H1 (cell line): ENCODE measurements around the gene AIF1. TPM values are rescaled to one million over a fixed set of nuclear protein-coding genes. Genes with fewer than 3 reads are reported as not detected.
A peak's percentile ranks its signal among the peaks of the same experiment; 100 is the strongest.

Experiments used
- CTCF ChIA-PET: fragments of 300-600 bp; sonication (Branson Sonifier 250); formaldehyde crosslinking; loops from one replicate; lab custom pipeline; 2021; ENCODE audit not compliant: partially characterized antibody; lab: Charles Lee
- POLR2A ChIA-PET: fragments of 300-600 bp; sonication (Branson Sonifier 250); formaldehyde crosslinking; loops from one replicate; lab custom pipeline; 2021; ENCODE audit warnings: inconsistent platforms; ENCODE audit not compliant: partially characterized antibody; lab: Charles Lee
- DNase-seq, 2 experiments: peaks; one replicate each; pipeline versions ENCODE4 v3.0.0 to v3.0.0-alpha.2; 2010 to 2022; ENCODE audit warnings: low spot score in 2 of 2, low read depth in 1 of 2, mixed read lengths in 1 of 2
- FAIRE-seq: peaks from 2 replicates; lab custom pipeline; 2011; peaks lifted over from hg19 to GRCh38; lab: Jason Lieb, UNC
- H2AFZ ChIP-seq: 2 replicates; pipeline ENCODE4 v1.8.1; 2012; ENCODE audit warnings: low read length, inconsistent platforms
- H2AK5ac ChIP-seq: 2 replicates; pipeline ENCODE4 v1.6.1; 2013; ENCODE audit warnings: low read depth, low read length
- H2BK120ac ChIP-seq: replicated peaks from 2 replicates; pipeline ENCODE3; 2013; ENCODE audit warnings: low read depth, low read length, inconsistent platforms
- H2BK12ac ChIP-seq: 2 replicates; pipeline ENCODE4 v1.6.1; 2013; ENCODE audit warnings: low read depth, low read length
- H2BK15ac ChIP-seq: 2 replicates; pipeline ENCODE4 v1.6.1; 2013; ENCODE audit warnings: low read length
- H2BK20ac ChIP-seq: 2 replicates; pipeline ENCODE4 v1.6.1; 2013; ENCODE audit warnings: low read length
- H2BK5ac ChIP-seq: 2 replicates; pipeline ENCODE4 v1.6.1; 2013; ENCODE audit warnings: low read depth, low read length
- H3K14ac ChIP-seq: 2 replicates; pipeline ENCODE4 v1.6.1; 2013; ENCODE audit warnings: inconsistent platforms; ENCODE audit not compliant: insufficient read length
- H3K18ac ChIP-seq: 2 replicates; pipeline ENCODE4 v1.6.1; 2013; ENCODE audit warnings: low read length; ENCODE audit errors: extremely low read depth
- H3K23ac ChIP-seq: 2 replicates; pipeline ENCODE4 v1.6.1; 2013; ENCODE audit warnings: inconsistent platforms; ENCODE audit not compliant: insufficient read length
- H3K23me2 ChIP-seq: 2 replicates; pipeline ENCODE4 v1.6.1; 2013; ENCODE audit warnings: low read depth, low read length
- H3K27ac ChIP-seq: 2 replicates; pipeline ENCODE4 v1.6.1; 2011; ENCODE audit warnings: low read depth, low read length, inconsistent platforms
- H3K27me3 ChIP-seq, 4 experiments: replicated peaks in 1 of 4; 1 replicate in 1 of 4; 2 replicates in 3 of 4; pipeline versions ENCODE4 v1.6.1 to v1.8.1; 2011 to 2013; ENCODE audit warnings: low read length in 3 of 4, mild to moderate bottlenecking in 3 of 4, inconsistent platforms in 2 of 4, mixed read lengths in 2 of 4, moderate library complexity in 1 of 4; ENCODE audit not compliant: control insufficient read depth in 3 of 4, insufficient read depth in 3 of 4; ENCODE audit errors: extremely low read depth in 1 of 4
- H3K36me3 ChIP-seq, 4 experiments: 2 replicates each; pipeline versions ENCODE4 v1.6.1 to v1.8.1; 2011 to 2013; ENCODE audit warnings: mild to moderate bottlenecking in 4 of 4, low read length in 3 of 4, moderate library complexity in 2 of 4, control low read depth in 1 of 4, inconsistent platforms in 1 of 4; ENCODE audit not compliant: insufficient read depth in 4 of 4, control insufficient read depth in 2 of 4
- H3K4ac ChIP-seq: replicated peaks from 2 replicates; pipeline ENCODE3; 2013; ENCODE audit warnings: low read length, low read depth, mixed read lengths, inconsistent platforms; ENCODE audit not compliant: insufficient read length
- H3K4me1 ChIP-seq, 4 experiments: replicated peaks in 1 of 4; 1 replicate in 1 of 4; 2 replicates in 3 of 4; pipeline versions ENCODE4 v1.6.1 to v1.8.1; 2011 to 2013; ENCODE audit warnings: low read length in 3 of 4, inconsistent platforms in 2 of 4, mixed read lengths in 1 of 4; ENCODE audit not compliant: insufficient read depth in 4 of 4, control insufficient read depth in 3 of 4
- H3K4me2 ChIP-seq, 2 experiments: 2 replicates each; pipeline versions ENCODE4 v1.6.1 to v1.8.1; 2011 to 2013; ENCODE audit warnings: low read depth in 2 of 2, low read length in 2 of 2, control low read depth in 1 of 2, inconsistent platforms in 1 of 2, mild to moderate bottlenecking in 1 of 2; ENCODE audit not compliant: insufficient read depth in 1 of 2
- H3K4me3 ChIP-seq, 4 experiments: fragments of 200-600, 300-600 bp in 1 of 4; sonication (generic), shearing (Covaris generic), sonication (Bioruptor Twin) in 1 of 4; 2 replicates each; pipeline versions ENCODE4 v1.5.1 to v1.8.1; 2011 to 2016; ENCODE audit warnings: low read length in 4 of 4, low read depth in 3 of 4, control low read depth in 2 of 4, inconsistent platforms in 2 of 4, mild to moderate bottlenecking in 2 of 4, mixed read lengths in 1 of 4, moderate library complexity in 1 of 4; ENCODE audit not compliant: insufficient read depth in 2 of 4; ENCODE audit errors: extremely low read depth in 1 of 4
- H3K56ac ChIP-seq: replicated peaks from 2 replicates; pipeline ENCODE3; 2013; ENCODE audit warnings: low read depth, mild to moderate bottlenecking, mixed read lengths, low read length, inconsistent platforms; ENCODE audit not compliant: insufficient read length
- H3K79me1 ChIP-seq: 2 replicates; pipeline ENCODE4 v1.6.1; 2013; ENCODE audit warnings: low read depth, low read length, control low read depth
- H3K79me2 ChIP-seq, 2 experiments: 2 replicates each; pipeline versions ENCODE4 v1.6.1 to v1.8.1; 2012 to 2013; ENCODE audit warnings: low read length in 2 of 2, mild to moderate bottlenecking in 2 of 2, inconsistent platforms in 1 of 2; ENCODE audit not compliant: insufficient read depth in 2 of 2, control insufficient read depth in 1 of 2
- H3K9ac ChIP-seq, 4 experiments: replicated peaks in 1 of 4; 1 replicate in 1 of 4; 2 replicates in 3 of 4; pipeline versions ENCODE4 v1.6.1 to v1.8.1; 2011 to 2013; ENCODE audit warnings: low read depth in 3 of 4, low read length in 3 of 4, control low read depth in 2 of 4, mild to moderate bottlenecking in 2 of 4, moderate library complexity in 2 of 4, inconsistent platforms in 1 of 4; ENCODE audit errors: extremely low read depth in 1 of 4
- H3K9me3 ChIP-seq, 2 experiments: 2 replicates each; pipeline versions ENCODE4 v1.6.1 to v1.8.1; 2012 to 2013; ENCODE audit warnings: mild to moderate bottlenecking in 2 of 2, moderate library complexity in 2 of 2, control low read depth in 1 of 2, inconsistent platforms in 1 of 2, low read depth in 1 of 2, low read length in 1 of 2, mixed read lengths in 1 of 2; ENCODE audit not compliant: insufficient read depth in 2 of 2
- H4K20me1 ChIP-seq, 2 experiments: replicated peaks in 1 of 2; 2 replicates each; pipeline versions ENCODE3 to v1.8.1; 2011 to 2013; ENCODE audit warnings: inconsistent platforms in 2 of 2, low read length in 2 of 2, mild to moderate bottlenecking in 1 of 2; ENCODE audit not compliant: insufficient read depth in 2 of 2, control insufficient read depth in 1 of 2
- H4K5ac ChIP-seq: 2 replicates; pipeline ENCODE4 v1.6.1; 2013; ENCODE audit warnings: low read length, low read depth, mixed read lengths, inconsistent platforms; ENCODE audit not compliant: insufficient read length
- H4K8ac ChIP-seq: 2 replicates; pipeline ENCODE4 v1.8.0; 2013; ENCODE audit warnings: mild to moderate bottlenecking, moderate library complexity, low read length, inconsistent platforms; ENCODE audit not compliant: insufficient read depth; ENCODE audit errors: extremely low read depth
- H4K91ac ChIP-seq: replicated peaks from 2 replicates; pipeline ENCODE3; 2013; ENCODE audit warnings: low read length, mixed read lengths, inconsistent platforms; ENCODE audit not compliant: insufficient read length
- BACH1 ChIP-seq: IDR thresholded peaks from 2 replicates; pipeline ENCODE4 v1.6.1; 2012; ENCODE audit warnings: low read length, improper control_type of control experiment
- CHD2 ChIP-seq: IDR thresholded peaks from 2 replicates; pipeline ENCODE4 v1.6.1; 2012; ENCODE audit warnings: low read length, improper control_type of control experiment
- E2F6 ChIP-seq: IDR thresholded peaks from 2 replicates; pipeline ENCODE4 v1.6.1; 2012; ENCODE audit warnings: inconsistent platforms
- EGR1 ChIP-seq: IDR thresholded peaks from 2 replicates; pipeline ENCODE4 v1.6.1; 2011; ENCODE audit warnings: low read depth, low read length, borderline replicate concordance
- NRF1 ChIP-seq: IDR thresholded peaks from 2 replicates; pipeline ENCODE4 v1.6.1; 2011; ENCODE audit warnings: mild to moderate bottlenecking, low read depth, low read length, improper control_type of control experiment
- PHF8 ChIP-seq: fragments of 200-600 bp; sonication (generic); conservative IDR thresholded peaks from 2 replicates; pipeline ENCODE4 v1.7.1; 2012; ENCODE audit warnings: low read depth, mild to moderate bottlenecking, inconsistent platforms, low read length, moderate library complexity
- SIN3A ChIP-seq, 2 experiments: IDR thresholded peaks in 1 of 2; conservative IDR thresholded peaks in 1 of 2; 2 replicates each; pipeline ENCODE4 v1.6.1; 2011 to 2012; ENCODE audit warnings: low read length in 2 of 2, improper control_type of control experiment in 1 of 2, low read depth in 1 of 2, mild to moderate bottlenecking in 1 of 2
- USF2 ChIP-seq: IDR thresholded peaks from 2 replicates; pipeline ENCODE4 v1.6.1; 2011; ENCODE audit warnings: low read length, improper control_type of control experiment
- YY1 ChIP-seq: IDR thresholded peaks from 2 replicates; pipeline ENCODE4 v1.6.1; 2011; ENCODE audit warnings: low read depth, mild to moderate bottlenecking, low read length
- WGBS, 2 experiments: shearing (Covaris generic) in 1 of 2; methylation state at CpG; one replicate each; pipeline versions ENCODE4 v1.1.6 to v1.1.7; 2013 to 2015; ENCODE audit warnings: low lambda C conversion rate in 2 of 2, mixed read lengths in 2 of 2, inconsistent platforms in 1 of 2, low coverage in 1 of 2, missing lambda C conversion rate in 1 of 2; ENCODE audit not compliant: insufficient replicate concordance in 2 of 2, insufficient coverage in 1 of 2, insufficient read length in 1 of 2; ENCODE audit errors: extremely low coverage in 1 of 2, missing lambda C conversion rate in 1 of 2; 5-methylcytosine and 5-hydroxymethylcytosine counted together
- polyA plus RNA-seq, 7 experiments: library from polyadenylated mRNA; depleted of rRNA in 3 of 7; stranded (reverse) in 5 of 7; unstranded in 2 of 7; fragments of >200 nt in 5 of 7; fragments of 200-250 nt in 2 of 7; gene quantifications; 1 replicate in 5 of 7; 2 replicates in 1 of 7; 4 replicates in 1 of 7; pipeline versions ENCODE4 v1.2.1 to v1.2.3, GENCODE V29; 2011 to 2013; ENCODE audit warnings: missing spikeins in 2 of 7, mixed read lengths in 2 of 7
- total RNA-seq: library from RNA; stranded (reverse); fragmentation: NEBNext Ultra II Directional; extraction: Animal tissue kit (Norgen Biotek cat#: 25700); gene quantifications from 2 replicates; pipeline ENCODE4 v1.2.1, GENCODE V29; 2021

Gene AIF1
- total and polyA plus RNA-seq, 2 of the 8 experiments (the other 6 are each of a cell fraction or from before 2014, with no cell fraction given) = 6.3 to 9.8 TPM

GRCh38 chr6:31664790-31665500 is 49.9 kb downstream of the AIF1 start, which contains the start of gene GPANK1:
GPANK1 (minus strand) TSS chr6:31664997; CDS start chr6:31664478, 519 bp downstream.
- Histone ChIP-seq H2BK5ac (peak within 1 kb of the TSS; percentile 91), H3K56ac (peak within 1 kb of the TSS; percentile 43), H2BK12ac (peak within 1 kb of the TSS; percentile 30; the same call in 1 of the 2 replicates), H3K27ac (peak within 1 kb of the TSS; percentile 97), H2BK15ac (peak within 1 kb of the TSS; percentile 93; the same call in 1 of the 2 replicates), H4K5ac (peak within 1 kb of the TSS; percentile 85), H2AK5ac (peak within 1 kb of the TSS; percentile 43; the same call in 1 of the 2 replicates), H3K14ac (no peak within 1 kb of the TSS), H3K36me3 (peaks cover 27 to 46% (median 35%) of the 10 kb centered on the region in 4 experiments), H3K23ac (no peak within 1 kb of the TSS), H3K4ac (peak within 1 kb of the TSS; percentile 96), H3K79me1 (peaks cover 9% of the 10 kb centered on the region), H3K4me1 (peaks cover 0 to 15% (median 4%) of the 10 kb centered on the region in 4 experiments; a peak in 5 of 7 replicates), H3K9me3 (no peaks in the 10 kb centered on the region), H3K18ac (peak within 1 kb of the TSS; percentile 98), H2BK120ac (no peak within 1 kb of the TSS), H2AFZ (peak within 1 kb of the TSS; percentile 25; the same call in 1 of the 2 replicates), H3K4me2 (peak within 1 kb of the TSS; percentile 74 to 82), H2BK20ac (no peak within 1 kb of the TSS), H3K27me3 (no peaks in the 10 kb centered on the region), H3K4me3 (peak within 1 kb of the TSS; percentile 88 to 94 (median 91)), H4K91ac (peak within 1 kb of the TSS; percentile 94), H3K9ac (peak within 1 kb of the TSS; percentile 80 to 95 (median 90)), H4K20me1 (peaks cover 7 to 9% of the 10 kb centered on the region in 2 experiments), H3K79me2 (peaks cover 0 to 44% of the 10 kb centered on the region in 2 experiments; a peak in 3 of 4 replicates), H4K8ac (peak within 1 kb of the TSS; percentile 94; the same call in 1 of the 2 replicates), H3K23me2 (peaks cover 11% of the 10 kb centered on the region)
- peak; percentile 65 to 77 for DNase-seq
- CTCF ChIA-PET = interaction anchor here (0.5 to 3.8 kb wide), 15 partner anchors 8 to 223 kb away, joined by 3 to 38 read pairs (median 4); partner anchors contain the start of genes APOM, BAG6 and TNF
- WGBS, 2 experiments = 1% methylated on average over 38 of the region's 39 CpGs; no CpG with 5 or more reads in 1 of the 2 experiments
- no peak for FAIRE-seq
- POLR2A ChIA-PET = interaction anchor here (0.6 to 25.5 kb wide), 46 partner anchors 8 to 1306 kb away, joined by 3 to 883 read pairs (median 5); partner anchors contain the start of genes ABHD16A, AIF1, APOM and ATP6V1G2
- TF ChIP-seq NRF1 (peak; percentile 48), PHF8 (0 out of 2 replicates have a peak, but pooled peaks have one; percentile 33), EGR1 (peak; percentile 38; the same call in 1 of the 2 replicates), CHD2 (peak; percentile 31; the same call in 1 of the 2 replicates), SIN3A (conservative IDR thresholded peaks at IDR 0.05 in 1 of 2, IDR thresholded peaks at IDR 0.05 in 1 of 2; ENCODE audit: low read depth in 1 of 2, low read length in 2 of 2) (peak; percentile 49 to 54; a peak in 1 of 4 replicates), BACH1 (no peak), YY1 (peak; percentile 95), E2F6 (peak; percentile 82), USF2 (no peak)
